ENCODE results near the gene PACSIN2.

PACSIN2 gene

DNA sequence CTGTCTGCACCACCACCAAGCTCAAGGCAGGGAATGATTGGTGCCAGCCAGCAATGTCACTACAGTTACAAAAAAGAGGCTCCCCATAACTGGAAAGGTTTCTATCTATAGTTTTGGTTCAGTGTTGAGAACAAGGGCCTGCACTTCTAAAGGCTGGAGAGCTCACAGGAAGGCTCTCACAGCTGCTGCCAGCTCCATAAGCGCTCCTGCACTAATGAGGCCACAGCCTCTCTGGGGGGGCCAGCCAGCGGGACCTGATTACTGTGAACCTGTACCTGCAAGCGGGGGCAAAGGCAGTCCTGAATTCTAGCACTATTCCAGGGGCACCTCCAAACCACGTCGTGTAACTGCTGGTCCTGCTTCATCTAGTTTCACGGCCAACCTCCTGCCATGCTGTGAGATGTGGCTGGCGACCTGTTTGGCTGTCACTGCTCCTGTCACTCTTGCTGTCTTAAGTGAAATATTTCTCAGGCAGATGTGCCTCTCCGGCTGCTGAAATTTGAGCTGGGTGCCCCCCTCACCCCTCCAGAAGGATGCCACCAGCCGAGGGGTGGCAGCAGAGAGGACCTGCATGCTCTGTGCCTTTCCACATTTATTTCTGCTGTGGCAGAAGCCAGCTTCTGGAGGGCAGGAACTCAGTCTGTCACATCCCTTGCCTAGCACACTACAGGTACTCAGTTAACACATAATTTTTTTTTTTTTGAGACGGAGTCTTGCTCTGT, 104.6 kb downstream of the PACSIN2 start:
- no peaks in the 10 kb centered on the region for H3K27me3 ChIP-seq (ENCODE audit: control insufficient read depth, insufficient read depth, low read length)
- no peak overlapping the region for H3K4me3 ChIP-seq (ENCODE audit: low read depth, low read length)
- no peaks in the 10 kb centered on the region for H3K36me3 ChIP-seq (ENCODE audit: control insufficient read depth, insufficient read depth, low read length)
- no peak overlapping the region for H2AFZ ChIP-seq
- no peaks in the 10 kb centered on the region for H3K4me1 ChIP-seq
- no peak overlapping the region for H3K4me2 ChIP-seq (ENCODE audit: low read length)
- TF ChIP-seq, protein P1, sequence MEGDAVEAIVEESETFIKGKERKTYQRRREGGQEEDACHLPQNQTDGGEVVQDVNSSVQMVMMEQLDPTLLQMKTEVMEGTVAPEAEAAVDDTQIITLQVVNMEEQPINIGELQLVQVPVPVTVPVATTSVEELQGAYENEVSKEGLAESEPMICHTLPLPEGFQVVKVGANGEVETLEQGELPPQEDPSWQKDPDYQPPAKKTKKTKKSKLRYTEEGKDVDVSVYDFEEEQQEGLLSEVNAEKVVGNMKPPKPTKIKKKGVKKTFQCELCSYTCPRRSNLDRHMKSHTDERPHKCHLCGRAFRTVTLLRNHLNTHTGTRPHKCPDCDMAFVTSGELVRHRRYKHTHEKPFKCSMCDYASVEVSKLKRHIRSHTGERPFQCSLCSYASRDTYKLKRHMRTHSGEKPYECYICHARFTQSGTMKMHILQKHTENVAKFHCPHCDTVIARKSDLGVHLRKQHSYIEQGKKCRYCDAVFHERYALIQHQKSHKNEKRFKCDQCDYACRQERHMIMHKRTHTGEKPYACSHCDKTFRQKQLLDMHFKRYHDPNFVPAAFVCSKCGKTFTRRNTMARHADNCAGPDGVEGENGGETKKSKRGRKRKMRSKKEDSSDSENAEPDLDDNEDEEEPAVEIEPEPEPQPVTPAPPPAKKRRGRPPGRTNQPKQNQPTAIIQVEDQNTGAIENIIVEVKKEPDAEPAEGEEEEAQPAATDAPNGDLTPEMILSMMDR (IDR thresholded peaks at IDR 0.05) = no peak
- no peak overlapping the region for H3K27ac ChIP-seq
- H3K9me3 ChIP-seq (ENCODE audit: control insufficient read depth, low read length) = no peaks in the 10 kb centered on the region
- peaks cover 3% of the 10 kb centered on the region for H3K79me2 ChIP-seq
- H3K9ac ChIP-seq = no peak overlapping the region

DNA sequence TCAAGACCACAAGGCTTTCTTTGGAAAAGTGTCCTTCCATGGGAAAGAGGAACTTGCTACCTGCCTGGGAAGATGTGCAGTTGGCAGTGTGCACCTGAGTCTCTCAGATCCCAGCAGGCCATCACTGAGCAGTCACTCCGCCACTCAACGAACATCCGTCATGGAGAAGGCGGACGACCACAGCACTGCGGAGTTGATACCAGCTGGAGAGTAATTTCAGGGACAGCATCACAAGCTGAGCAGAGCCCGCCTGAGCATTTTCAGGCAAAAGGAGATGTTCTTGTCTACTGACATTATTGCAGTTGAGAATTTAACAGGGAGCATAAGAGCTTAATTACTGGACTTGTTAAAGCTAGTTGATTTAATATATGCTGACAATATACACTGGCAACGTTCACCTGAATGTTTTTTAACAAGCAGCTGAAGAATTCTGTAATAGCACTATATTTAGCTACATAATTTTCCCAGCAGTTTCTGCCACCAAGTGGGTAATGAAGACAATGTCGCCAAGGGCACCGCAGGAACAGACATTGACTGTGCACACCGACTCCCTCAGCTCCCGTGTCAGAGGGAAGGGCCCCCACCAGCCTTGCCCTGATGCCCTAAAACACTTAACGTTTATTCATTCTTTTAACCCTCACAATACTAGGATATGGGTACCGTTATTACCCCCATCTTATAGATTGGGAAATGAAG, 105.4 kb downstream of the PACSIN2 start:
- no peaks in the 10 kb centered on the region for H3K27me3 ChIP-seq (ENCODE audit: control insufficient read depth, insufficient read depth, low read length)
- no peaks in the 10 kb centered on the region for H3K4me1 ChIP-seq
- no peak overlapping the region for H3K4me2 ChIP-seq (ENCODE audit: low read length)
- no peak overlapping the region for H3K27ac ChIP-seq
- TF ChIP-seq, protein P1 (IDR thresholded peaks at IDR 0.05) = no peak
- no peaks in the 10 kb centered on the region for H3K9me3 ChIP-seq (ENCODE audit: control insufficient read depth, low read length)
- peaks cover 1% of the 10 kb centered on the region for H3K79me2 ChIP-seq
- no peak overlapping the region for H3K4me3 ChIP-seq (ENCODE audit: low read depth, low read length)
- no peak overlapping the region for H2AFZ ChIP-seq
- H3K9ac ChIP-seq = no peak overlapping the region
- no peaks in the 10 kb centered on the region for H3K36me3 ChIP-seq (ENCODE audit: control insufficient read depth, insufficient read depth, low read length)

DNA sequence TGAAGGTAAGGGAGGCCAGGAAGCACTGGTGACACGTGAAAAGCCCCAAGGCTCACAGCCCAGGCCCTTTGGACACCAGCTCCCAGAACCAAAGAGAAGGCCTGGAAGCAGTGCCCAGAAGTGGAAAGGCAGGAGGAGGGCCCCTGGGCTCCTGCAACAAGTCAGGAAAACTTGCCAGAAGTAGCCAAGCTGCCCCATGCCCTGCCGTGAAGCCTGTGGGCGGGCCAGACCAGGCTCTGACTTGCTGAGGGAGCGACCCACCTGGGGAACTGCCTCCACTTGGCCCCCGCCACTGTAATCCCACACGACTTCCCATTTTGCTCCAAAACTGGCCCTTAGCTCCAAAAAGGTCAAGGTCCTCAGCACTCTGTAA, 106.6 kb downstream of the PACSIN2 start:
- Histone ChIP-seq H2AFZ (no peak overlapping the region), H3K4me2 (ENCODE audit: low read length) (no peak overlapping the region), H3K27me3 (ENCODE audit: control insufficient read depth, insufficient read depth, low read length) (no peaks in the 10 kb centered on the region), H3K79me2 (no peaks in the 10 kb centered on the region), H3K9ac (no peak overlapping the region), H3K9me3 (ENCODE audit: control insufficient read depth, low read length) (no peaks in the 10 kb centered on the region), H3K4me1 (no peaks in the 10 kb centered on the region), H3K36me3 (ENCODE audit: control insufficient read depth, insufficient read depth, low read length) (no peaks in the 10 kb centered on the region), H3K27ac (no peak overlapping the region), H3K4me3 (ENCODE audit: low read depth, low read length) (no peak overlapping the region)
- TF ChIP-seq, protein P1 (IDR thresholded peaks at IDR 0.05) = no peak

DNA sequence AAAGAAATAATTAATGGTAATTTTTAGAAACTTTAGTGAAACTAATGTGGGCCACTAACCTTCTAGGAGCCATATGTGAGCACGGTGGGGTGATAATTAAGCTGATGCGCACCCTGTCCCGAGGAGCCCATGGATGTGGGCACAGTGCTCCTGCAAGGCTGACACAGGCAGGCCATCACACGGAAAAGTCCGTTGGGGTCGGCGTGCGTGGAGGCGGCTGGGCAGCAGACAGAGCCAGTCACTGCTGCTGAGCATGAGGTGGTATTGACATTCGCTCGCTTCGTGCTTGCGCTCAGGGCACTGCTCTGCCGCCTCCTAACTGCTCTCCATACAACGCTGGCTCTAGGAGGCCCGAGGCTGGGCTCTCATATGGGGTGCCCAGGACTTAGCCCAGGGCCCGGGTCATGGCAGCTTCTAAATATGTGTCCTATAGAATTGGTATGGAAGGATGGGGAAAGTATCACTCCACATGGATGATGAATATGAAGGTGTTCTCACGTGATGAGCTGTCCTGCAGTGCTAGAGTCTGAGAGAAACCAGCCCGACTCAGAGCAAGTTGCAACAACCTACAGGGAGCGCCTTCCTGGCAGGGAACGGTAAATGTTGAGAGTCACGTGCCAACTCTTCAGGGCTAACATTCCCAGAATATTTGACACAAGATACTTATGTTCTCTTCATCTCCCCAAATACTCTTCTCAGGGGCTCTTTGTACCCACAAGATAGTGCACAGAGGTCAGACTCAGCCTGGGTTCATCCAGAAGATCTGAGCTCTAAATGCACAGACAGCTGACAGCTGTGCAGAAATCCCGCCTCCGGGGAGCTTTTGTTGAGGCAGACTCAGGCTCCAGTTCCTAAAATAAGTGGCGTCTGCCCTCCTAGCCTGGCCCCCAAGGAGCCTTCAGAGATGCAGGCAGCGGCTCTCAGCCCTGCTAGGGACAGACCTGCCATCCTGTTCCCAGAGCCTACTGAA, 107.3 kb downstream of the PACSIN2 start:
- Histone ChIP-seq H3K9ac (no peak overlapping the region), H3K79me2 (no peaks in the 10 kb centered on the region), H3K27me3 (ENCODE audit: control insufficient read depth, insufficient read depth, low read length) (no peaks in the 10 kb centered on the region), H2AFZ (no peak overlapping the region), H3K4me2 (ENCODE audit: low read length) (no peak overlapping the region), H3K9me3 (ENCODE audit: control insufficient read depth, low read length) (no peaks in the 10 kb centered on the region), H3K27ac (no peak overlapping the region), H3K4me1 (no peaks in the 10 kb centered on the region), H3K36me3 (ENCODE audit: control insufficient read depth, insufficient read depth, low read length) (no peaks in the 10 kb centered on the region), H3K4me3 (ENCODE audit: low read depth, low read length) (no peak overlapping the region)
- TF ChIP-seq, protein P1 (IDR thresholded peaks at IDR 0.05) = no peak

Measured in parathyroid adenoma (tissue), 2 donors.